HG03196 (cell line): ENCODE results near the gene CLEC2L.
"Not testable (repeated sequence)": the region's sequence is repeated elsewhere in the genome, so short reads cannot be mapped to it uniquely, and the experiment has no call there.

ENCODE experiments used
- ATAC-seq: cut with Tn5 transposase; IDR thresholded peaks from one replicate; pipeline ENCODE4 v1.9.1; 2021; ENCODE audit not compliant: unreplicated experiment

CLEC2L gene

DNA sequence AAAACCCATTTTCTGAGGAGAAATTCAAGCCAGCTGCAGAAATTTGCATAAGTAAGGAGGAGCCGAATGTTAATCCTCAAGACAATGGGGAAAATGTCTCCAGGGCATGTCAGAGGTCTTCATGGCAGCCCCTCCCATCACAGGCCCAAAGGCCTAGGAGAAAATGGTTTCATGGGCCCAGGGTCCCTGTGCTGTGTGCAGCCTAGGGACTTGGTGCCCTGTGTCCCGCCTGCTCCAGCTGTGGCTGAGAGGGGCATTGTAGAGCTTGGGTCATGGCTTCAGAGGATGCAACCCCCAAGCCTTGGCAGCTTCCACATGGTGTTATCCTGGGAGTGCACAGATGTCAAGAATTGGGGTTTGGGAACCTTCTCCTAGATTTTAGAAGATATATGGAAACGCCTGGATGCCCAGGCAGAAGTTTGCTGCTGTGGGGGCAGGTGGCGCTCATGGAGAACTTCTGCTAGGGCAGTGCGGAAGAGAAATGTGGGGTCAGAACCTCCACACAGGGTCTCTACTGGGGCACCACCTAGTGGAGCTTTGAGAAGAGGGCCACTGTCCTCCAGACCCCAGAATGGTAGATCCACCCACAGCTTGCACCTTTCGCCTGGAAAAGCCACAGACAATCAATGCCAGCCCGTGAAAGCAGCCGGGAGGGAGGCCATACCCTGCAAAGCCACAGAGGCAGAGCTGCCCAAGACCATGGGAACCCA, 30.7 kb downstream of the CLEC2L start:
- not testable (repeated sequence) for ATAC-seq

DNA sequence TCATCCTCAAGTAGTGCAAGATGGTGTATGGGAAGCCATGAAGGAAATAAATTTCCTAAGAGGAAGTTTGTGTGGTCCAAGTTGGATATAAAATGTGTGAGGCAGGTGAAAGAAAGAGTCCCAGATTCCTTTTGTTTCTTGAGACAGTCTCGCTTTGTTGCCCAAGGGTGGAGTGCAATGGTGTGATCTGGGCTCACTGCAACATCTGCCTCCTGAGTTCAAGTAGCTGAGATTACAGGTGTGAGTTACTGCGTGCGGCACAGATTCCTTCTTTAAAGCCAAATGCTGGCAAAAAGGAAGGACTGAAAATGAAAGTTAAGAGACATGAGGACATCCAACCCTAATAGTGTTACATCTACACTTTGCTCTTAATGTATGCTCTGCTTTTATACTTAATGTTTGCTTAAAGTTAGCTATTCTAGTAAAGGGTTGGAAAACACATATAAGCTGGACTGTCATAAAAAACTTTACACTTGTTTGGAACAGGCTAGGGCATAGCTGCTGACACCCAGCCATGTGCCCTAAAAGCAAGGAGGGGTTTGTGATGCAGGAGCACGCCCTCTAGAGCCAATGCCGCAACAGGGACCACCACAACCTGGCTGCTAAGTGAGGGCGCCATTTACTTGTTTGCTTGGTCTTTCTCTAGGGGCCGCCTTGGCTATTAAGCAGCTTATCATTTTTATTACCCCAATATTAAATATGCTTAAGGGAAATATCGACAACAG, 34.5 kb downstream of the CLEC2L start:
- ATAC-seq: no peak

DNA sequence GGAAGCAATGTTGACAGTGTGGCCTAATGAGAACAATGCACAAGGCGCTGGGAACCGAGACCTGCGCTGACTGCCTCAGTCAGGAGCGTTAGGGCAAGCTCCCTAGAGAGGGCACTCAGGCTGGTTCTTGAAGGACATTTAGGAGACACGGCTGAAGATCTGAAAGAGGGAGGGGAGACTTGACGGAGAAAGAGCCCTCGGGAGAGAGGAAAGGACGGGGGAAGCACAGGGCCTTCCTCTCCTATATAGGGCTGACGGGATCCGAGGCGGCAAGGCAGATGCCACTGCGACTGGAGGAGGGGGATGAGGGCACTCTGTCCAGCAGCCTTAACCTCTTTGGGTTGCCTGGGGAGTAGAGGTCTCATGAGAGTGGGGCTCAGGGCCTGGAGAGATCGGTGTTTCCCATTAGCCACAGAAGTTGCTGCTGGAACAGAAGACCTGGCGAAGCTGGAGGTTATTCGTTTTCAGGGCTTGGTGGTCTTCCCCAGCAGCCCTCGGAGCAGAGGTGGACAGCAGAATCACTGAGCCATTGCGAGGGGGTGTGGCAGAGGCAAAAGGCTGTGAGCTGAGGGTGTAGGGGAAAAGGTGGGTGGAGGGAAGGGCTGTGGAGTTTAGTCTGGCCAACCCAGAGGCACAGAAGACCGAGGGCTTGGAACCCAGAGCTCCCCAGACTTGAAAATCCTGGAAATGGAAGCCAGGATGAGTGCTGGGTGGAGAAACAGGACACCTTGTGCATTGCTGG, 36.0 kb downstream of the CLEC2L start:
- ATAC-seq: no peak

DNA sequence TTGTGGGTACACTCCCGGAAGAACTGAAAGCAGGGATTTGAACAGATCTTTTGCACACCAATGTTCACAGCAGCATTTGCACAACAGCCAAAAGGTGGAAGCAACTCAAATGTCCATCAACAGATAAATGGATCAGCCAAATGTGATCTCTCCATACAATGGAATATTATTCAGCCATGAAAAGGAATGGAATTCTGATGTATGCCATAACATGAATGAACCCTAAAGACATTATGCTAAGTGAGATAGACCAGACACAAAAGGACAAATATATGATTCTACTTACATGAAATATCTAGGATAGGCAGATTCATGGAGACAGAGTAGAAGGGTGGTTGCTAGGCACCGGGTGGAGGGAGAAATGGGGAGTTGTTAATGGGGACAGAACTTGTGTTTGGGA, 36.7 kb downstream of the CLEC2L start:
- ATAC-seq: no peak

DNA sequence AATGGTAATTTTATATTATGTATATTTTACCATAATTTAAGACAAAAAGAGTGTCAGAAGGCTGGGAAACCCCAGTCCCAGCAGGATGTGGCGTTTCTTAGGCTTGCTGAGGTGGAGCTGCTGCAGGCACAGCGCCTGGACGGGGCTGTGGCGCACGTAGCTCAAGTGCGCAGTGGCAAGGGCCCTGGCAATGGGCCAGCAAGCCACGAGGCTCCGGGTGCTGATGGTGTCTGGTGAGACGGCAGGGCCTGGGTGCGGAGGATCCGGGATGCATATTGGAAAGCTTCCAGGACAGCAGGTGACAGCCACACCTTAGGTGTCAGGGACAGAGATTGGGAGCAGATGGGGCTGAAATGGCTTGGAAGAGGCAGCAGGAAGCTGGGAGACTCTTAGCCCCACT, 37.2 kb downstream of the CLEC2L start:
- no peak for ATAC-seq

DNA sequence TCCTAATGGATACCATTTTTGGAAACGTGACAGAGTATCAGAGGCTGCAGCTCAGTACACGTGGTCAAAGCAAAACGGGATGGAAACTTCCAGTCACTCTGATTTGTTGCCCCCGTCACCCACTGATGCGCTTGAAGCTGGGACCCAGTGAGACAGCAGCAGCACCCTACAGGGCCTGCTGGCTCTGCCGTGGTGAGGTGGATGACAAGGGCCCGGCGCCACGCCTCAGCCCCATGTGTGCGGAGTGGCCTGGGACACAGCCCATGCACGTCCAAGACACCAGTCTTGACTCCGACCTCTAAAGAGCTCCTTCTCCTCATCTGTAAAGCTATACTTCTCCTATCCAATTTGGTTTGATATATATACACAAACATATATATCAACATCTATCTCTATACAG, 39.0 kb downstream of the CLEC2L start:
- ATAC-seq: no peak

DNA sequence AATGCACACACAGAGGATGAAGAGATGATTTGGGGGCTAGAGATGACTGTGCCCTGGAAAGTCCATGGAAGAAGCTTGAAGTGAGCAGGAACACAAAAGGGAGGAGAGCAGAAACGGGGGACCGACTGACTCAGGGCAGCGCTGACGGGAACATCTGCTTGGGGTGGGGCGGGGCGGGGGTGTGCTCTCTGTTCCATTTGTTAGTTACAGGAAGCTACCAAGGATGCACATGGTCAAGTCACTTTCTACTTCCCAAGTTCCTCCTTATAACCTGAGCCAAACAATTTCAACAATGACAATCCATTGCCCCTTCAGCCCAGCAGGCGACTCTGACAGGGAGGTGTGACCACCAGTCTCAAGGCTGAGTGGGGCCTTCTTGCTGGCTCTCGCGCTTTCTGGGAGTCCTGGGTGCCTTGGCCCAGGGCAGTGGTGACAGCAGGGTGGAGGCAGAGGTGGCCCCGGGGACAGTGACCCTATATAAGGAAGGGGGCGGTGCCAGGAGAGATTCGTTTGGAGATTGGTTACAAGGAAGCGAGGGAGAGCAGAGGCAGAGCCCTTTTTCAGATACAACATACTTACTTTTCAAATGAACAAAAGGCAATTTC, 39.6 kb downstream of the CLEC2L start:
- no peak for ATAC-seq

DNA sequence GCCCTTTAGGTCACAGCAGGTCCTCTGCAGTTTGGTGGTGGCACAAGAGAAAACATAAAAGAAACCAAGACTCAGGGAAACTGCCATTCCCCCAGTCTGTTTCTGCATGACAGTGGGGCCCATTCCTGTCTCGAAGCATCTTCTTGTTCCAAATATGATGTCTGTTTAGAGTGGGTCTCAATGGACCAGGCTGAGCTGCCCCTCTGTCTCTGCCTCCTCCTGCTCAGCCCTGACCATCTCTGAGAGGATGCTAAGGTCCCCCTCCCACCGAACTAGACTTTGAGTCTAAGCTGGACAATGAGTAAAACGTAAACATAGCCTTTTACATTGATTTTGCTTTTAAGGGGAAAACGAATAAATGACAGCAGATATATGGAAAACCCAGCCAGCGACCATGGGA, 40.4 kb downstream of the CLEC2L start:
- ATAC-seq: no peak

DNA sequence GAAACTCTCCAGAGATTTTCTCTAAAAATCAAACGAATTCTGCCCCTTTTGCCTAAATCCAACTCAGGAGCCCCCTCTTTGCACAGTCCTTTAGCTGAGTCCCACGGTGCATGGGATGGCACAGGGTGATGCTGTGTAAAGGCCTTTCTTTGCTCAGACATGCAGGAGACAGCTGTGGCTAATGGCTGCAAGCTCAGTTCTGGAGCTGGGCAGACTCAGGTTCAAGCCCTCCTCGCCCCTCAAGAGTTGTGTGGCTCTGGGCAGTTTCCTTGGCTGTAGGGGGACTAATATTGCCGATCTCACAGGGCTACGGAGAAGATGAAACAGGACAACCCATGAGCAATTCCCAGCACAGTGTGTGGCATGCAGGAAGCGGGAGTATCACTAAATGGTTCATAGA, 42.6 kb downstream of the CLEC2L start:
- ATAC-seq: no peak

DNA sequence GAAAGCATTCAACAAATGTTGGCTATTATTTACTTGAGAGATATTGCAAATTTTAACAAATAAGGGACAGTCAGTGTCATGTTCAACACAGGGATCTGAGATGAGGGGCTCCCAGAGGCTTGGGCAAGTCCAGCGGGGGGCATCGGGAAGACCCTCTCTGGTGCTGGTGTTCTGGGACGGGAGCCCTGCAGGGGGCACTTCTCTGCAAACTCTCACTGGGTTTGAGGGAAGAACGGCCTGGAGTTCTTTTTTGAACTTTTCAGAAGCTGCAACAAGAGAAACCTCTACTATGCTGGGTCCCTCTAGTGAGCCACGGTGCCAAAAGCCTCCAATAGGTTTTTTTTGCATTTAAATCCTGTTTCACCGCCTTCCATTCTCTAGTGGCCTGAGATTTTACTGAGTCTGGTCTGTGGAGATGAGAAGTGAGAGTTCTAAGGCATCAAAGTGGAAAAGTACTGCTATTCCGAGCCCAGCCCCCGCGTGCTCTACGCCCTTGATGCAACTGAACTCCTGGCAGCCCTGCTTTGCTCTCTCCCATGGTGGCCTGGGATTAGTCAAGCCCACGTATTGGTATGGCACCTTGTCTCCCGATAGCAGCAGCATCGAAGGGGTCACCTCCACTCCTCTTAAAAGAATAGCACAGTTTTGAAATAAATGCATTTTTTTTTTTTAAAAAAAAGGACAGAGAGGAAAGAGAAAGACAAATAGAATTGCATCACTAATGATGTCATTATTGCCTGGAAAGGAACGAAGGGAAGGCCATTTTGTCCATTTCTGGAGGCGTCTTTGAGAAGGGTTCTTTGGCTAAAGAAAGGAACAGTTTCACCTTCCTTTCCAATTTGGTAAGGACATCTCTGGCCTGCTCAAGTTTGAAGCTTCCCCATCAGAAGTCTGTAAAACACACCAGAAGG, 43.5 kb downstream of the CLEC2L start:
- ATAC-seq: no peak

DNA sequence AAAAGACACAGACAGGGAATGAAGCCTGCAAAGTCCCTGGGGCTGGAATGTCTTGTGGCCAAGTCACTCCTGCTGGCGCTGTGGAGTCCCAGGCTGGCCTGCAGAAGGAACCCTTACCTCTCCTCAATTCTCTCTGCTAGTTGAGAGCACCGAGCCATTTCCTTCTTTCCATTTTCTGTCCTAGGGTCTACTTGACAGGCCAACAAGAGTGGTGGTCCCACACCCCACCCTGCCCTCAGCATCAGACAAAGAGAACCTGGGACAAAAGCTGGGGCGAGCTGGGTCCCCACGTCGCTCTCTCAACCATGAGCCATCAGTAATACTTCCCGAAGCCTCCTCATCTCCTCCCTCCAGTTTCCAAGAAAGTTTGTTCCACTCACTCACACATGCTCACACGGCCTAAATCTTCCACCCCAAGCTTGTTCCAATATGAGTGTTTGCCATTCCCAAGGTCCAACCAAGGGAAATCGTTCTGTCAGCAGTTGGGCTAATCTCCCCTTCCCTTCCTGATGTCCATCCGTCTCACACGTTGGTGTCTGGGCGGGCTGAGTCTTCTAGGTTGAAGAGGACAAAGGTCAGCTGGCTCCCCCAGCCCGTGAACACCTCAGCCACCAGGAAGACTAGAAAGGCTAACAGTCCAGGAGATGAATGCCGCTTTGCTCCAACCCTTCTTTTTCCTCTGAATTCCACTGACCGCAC, 44.3 kb downstream of the CLEC2L start:
- ATAC-seq: no peak

DNA sequence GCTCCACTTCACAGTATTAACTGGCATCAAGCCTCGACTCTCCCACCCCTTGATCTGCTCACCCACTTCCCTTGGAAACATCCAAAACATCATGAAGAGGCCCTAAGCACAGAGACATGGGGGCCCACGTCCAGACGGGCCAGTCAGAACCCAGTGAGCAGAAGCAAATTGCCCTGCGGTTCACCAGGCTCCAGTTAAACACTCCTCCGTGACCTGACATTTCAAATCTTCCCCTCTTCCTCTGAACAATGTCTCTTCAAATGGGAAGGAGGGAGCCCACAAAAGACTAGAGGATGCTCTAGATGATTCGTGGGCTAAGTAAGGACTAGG, 44.8 kb downstream of the CLEC2L start:
- no peak for ATAC-seq

DNA sequence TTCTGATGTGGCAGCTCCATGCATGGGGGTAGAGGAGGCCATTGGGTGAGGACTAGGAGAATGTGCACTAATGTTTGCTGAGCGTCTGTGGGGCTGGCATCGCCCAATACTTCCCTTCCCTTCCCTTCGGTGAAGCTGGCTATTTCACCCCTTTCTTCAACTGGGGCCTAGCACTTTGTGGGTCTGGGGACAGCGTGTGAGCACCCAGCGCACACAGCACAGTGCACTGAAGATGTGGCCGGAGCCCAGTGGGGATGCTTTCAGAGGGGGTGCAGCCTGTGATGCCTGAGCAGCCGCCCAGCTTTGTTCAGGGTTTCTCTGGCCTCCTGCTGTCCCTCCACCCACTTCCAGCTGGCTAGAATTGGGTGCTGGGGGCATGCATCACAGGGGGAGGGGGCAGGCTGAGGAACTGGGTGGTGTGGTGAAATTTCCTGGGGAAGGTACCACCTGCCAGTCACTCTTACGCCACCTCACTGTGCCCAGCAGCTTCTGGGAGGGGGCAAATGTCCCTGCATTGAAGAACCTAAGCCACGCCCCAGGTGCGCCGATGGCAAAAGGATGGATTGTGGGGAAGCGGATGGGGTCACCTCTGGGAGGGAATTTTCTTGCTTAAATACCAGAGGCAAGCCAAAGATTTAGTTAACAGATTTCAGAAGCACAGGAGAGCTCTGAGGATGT, 45.5 kb downstream of the CLEC2L start:
- no peak for ATAC-seq

DNA sequence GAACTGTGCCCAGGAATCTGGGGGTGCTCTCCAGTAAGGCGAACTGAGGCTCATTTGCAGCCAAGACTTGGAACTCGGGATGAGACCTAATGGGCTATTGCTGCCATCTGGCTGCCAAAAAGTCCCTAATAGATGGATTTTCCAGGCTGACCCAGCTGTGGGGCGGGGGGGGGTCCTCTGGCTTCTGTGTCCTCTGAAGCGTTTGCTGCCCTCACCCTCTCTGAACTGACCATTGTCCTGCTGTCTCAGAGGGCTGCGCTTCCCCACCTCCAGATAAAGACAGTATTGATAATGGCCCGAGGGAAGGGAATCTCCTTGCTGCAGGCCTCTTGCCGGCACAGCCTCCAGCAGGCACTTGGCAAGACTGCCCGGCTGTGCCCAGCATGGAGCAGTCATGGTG, 46.6 kb downstream of the CLEC2L start:
- ATAC-seq: no peak

DNA sequence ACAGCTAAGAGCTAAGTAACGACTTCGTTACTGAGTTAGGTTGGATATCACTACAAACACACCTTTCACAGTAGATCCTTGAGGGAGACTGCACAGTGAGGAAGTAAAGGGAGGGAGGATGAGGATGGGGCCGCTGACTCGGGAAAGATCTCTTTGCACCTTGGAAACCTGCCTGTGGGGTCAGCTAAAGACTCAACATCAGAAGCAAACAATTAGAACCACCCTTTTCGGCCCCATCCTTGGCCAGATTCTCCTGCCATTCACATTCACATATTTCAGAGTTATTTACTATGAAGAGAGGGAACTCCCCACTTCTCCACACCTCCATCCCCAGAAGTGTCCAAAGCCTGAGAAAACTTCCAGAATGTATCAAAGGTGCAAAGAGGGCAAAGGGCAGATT, 47.1 kb downstream of the CLEC2L start:
- ATAC-seq: no peak

DNA sequence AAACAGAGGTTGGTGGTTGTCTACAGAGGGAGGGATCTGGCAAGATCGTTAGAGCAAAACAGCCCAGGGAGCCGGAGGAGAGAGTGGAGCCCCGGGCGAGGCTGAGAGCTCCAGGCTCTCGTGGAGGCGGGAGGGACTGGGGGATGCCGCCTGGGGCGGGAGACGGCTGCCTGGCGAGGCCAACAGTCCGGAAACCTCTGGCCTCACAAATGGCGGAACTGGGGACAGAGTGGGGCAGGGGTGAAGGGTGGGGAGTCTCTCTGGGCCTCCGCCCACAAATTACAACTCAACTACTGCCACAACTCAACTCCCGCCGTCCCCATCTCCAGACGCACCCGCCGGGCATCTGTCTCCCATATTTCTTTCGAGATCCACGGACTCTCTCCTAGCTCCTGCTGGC, 47.7 kb downstream of the CLEC2L start:
- ATAC-seq: no peak

DNA sequence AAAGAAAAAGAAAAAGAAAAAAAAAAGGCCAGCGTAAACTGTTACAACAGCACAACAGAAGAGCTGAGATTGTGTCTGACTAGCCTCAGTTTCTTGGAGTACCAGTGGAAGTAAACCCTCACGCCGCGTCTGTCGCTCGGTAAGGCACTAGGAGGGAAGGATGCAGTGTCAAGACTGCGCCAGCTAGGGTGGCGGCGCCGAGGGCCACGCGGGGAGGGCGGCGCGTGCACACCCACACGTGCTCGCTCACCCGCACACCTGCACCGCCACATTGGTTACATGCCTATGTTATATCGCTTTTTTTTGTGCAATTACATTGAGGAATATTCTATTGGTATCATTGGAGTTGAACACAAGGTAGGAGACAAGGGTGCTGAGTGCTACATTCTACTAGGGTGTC, 48.2 kb downstream of the CLEC2L start:
- no peak for ATAC-seq

DNA sequence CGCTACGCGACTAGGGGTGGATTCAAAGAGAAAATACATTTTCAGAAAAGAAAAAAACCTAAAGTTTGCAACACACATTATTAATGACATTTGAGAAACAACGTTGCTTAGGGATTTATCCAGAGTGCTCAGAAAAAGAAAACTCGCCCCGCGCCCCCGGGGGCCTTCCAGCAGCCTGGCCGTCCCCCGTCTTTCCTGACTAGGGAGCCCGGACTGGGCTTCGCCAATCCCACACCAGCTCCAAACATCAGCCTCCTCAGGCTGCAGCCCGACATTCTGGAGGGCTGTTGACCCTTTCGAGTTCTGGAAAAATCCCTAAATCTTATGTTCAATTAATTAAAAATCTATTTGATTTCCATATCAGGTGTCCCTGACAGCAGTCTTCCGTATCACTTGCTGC, 48.6 kb downstream of the CLEC2L start:
- ATAC-seq: no peak

DNA sequence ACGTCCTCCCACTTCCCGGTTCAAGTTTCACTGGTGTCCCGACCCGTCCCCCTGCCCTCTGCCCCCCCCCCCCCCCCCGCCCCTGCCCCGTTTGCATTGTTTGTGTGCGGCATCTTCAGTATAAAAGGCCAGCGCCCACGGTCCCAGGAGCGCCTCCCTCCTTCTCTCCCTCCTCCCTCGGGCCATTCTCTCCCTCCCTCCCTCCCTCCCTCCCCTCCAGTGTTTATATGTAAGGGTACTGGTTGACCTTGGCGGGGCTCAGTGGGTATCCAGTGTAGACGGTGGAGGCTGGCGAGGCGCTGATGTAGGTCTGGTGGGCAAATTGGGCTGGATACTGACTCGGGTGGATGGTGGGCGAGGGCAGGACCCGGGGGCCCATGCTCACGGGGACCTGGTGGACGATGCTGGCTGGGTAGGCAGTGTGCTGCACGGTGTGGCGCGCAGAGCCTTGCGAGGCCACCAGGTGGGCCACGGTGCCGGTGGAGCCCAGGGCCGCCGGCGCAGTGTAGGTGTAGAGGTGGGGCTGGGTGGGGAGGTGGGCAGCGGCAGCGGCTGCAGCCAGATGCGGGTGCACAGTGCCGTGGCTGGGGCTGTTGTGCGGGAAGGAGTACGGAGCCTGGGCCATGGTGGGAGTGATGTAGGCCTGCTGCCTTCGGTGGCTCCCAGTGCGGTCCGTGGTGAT, 49.4 kb downstream of the CLEC2L start:
- ATAC-seq: no peak
